BE2C (cell line): ENCODE measurements around the gene MEF2C.
"Not testable (repeated sequence)": the region's sequence is repeated elsewhere in the genome, so short reads cannot be mapped to it uniquely, and the experiment has no call there.

Experiments used
- DNase-seq: peaks from one replicate; pipeline ENCODE4 v3.0.0-alpha.2; 2020
- H3K27me3 ChIP-seq: fragments of 250-450 bp; sonication (Bioruptor Pico); 2 replicates; pipeline ENCODE4 v1.5.1; 2020; ENCODE audit warnings: mild to moderate bottlenecking
- H3K36me3 ChIP-seq: fragments of 250-450 bp; sonication (Bioruptor Pico); 2 replicates; pipeline ENCODE4 v1.5.1; 2020; ENCODE audit warnings: mild to moderate bottlenecking
- H3K4me1 ChIP-seq: fragments of 250-450 bp; sonication (Bioruptor Pico); 2 replicates; pipeline ENCODE4 v1.5.1; 2020
- H3K4me3 ChIP-seq: 2 replicates; pipeline ENCODE4 v1.5.1; 2011; ENCODE audit warnings: low read depth, low read length
- H3K9me3 ChIP-seq: fragments of 250-450 bp; sonication (Bioruptor Pico); 2 replicates; pipeline ENCODE4 v1.5.1; 2020
- CTCF ChIP-seq: IDR thresholded peaks from 2 replicates; pipeline ENCODE4 v1.5.1; 2012; ENCODE audit warnings: mild to moderate bottlenecking, low read depth, low read length

MEF2C gene

GRCh38 chr5:88924330-88924657, 41.3 kb upstream of the MEF2C start:
- Histone ChIP-seq H3K27me3 (peaks cover 8% of the 10 kb centered on the region; the same call in 1 of the 2 replicates), H3K36me3 (no peaks in the 10 kb centered on the region), H3K9me3 (no peaks in the 10 kb centered on the region), H3K4me1 (no peaks in the 10 kb centered on the region), H3K4me3 (no peak overlapping the region)
- DNase-seq, result no peak
- TF ChIP-seq CTCF, result no peak

- no peak for TF ChIP-seq CTCF
- peaks cover 8% of the 10 kb centered on the region; the same call in 1 of the 2 replicates for H3K27me3 ChIP-seq
- no peaks in the 10 kb centered on the region for H3K9me3 ChIP-seq
- no peaks in the 10 kb centered on the region for H3K36me3 ChIP-seq
- no peak for DNase-seq
- H3K4me1 ChIP-seq, result no peaks in the 10 kb centered on the region
- no peak overlapping the region for H3K4me3 ChIP-seq
These were observed 40.8 kb upstream of the MEF2C start for GRCh38 chr5:88923623-88924329.

- DNase-seq, H3K36me3 ChIP-seq, H3K27me3 ChIP-seq, H3K9me3 ChIP-seq, H3K4me3 ChIP-seq, H3K4me1 ChIP-seq: not testable (repeated sequence)
These were observed 29.8 kb upstream of the MEF2C start for GRCh38 chr5:88912743-88913142.

GRCh38 chr5:88911059-88911572, 28.1 kb upstream of the MEF2C start:
- not testable (repeated sequence) for H3K4me1 ChIP-seq, H3K36me3 ChIP-seq, H3K9me3 ChIP-seq, H3K4me3 ChIP-seq, H3K27me3 ChIP-seq, DNase-seq

GRCh38 chr5:88904478-88904877, 21.5 kb upstream of the MEF2C start:
- H3K4me3 ChIP-seq, DNase-seq, H3K4me1 ChIP-seq, H3K27me3 ChIP-seq, H3K9me3 ChIP-seq, H3K36me3 ChIP-seq: not testable (repeated sequence)

- H3K4me1 ChIP-seq, H3K36me3 ChIP-seq, H3K9me3 ChIP-seq, H3K4me3 ChIP-seq, H3K27me3 ChIP-seq, DNase-seq: not testable (repeated sequence)
These were observed 21.0 kb upstream of the MEF2C start for GRCh38 chr5:88903966-88904365.

- H3K36me3 ChIP-seq, H3K27me3 ChIP-seq, H3K4me1 ChIP-seq, H3K9me3 ChIP-seq, H3K4me3 ChIP-seq, DNase-seq: not testable (repeated sequence)
These were observed 18.1 kb upstream of the MEF2C start for GRCh38 chr5:88901077-88901476.

GRCh38 chr5:88899096-88899737, 16.2 kb upstream of the MEF2C start:
- H3K4me3 ChIP-seq, result no peak overlapping the region
- H3K36me3 ChIP-seq, result no peaks in the 10 kb centered on the region
- no peaks in the 10 kb centered on the region for H3K27me3 ChIP-seq
- no peaks in the 10 kb centered on the region for H3K4me1 ChIP-seq
- no peak for DNase-seq
- TF ChIP-seq CTCF, result no peak
- H3K9me3 ChIP-seq, result no peaks in the 10 kb centered on the region

GRCh38 chr5:88897748-88898147, 14.8 kb upstream of the MEF2C start:
- no peak overlapping the region for H3K4me3 ChIP-seq
- H3K4me1 ChIP-seq, result no peaks in the 10 kb centered on the region
- no peaks in the 10 kb centered on the region for H3K9me3 ChIP-seq
- no peak for DNase-seq
- no peaks in the 10 kb centered on the region for H3K36me3 ChIP-seq
- TF ChIP-seq CTCF, result no peak
- H3K27me3 ChIP-seq, result peaks cover 4% of the 10 kb centered on the region; the same call in 1 of the 2 replicates
